Measurements from ENCODE around the gene FOXP2. TPM values are rescaled to one million over a fixed set of nuclear protein-coding genes. Genes with fewer than 3 reads are reported as not detected.

Gene FOXP2
- total RNA-seq, 1 experiment from 2014 or later: not detected

GRCh38 chr7:114659409-114660125 is 245.0 kb downstream of the FOXP2 start:
- TF ChIP-seq EZH2phosphoT487 (IDR thresholded peaks at IDR 0.05; ENCODE audit: borderline replicate concordance, low read length): no peak
- no peak for TF ChIP-seq EZH2 (IDR thresholded peaks at IDR 0.05; ENCODE audit: low read length, unreplicated experiment)
- no peak for TF ChIP-seq CTCF (conservative IDR thresholded peaks at IDR 0.05; ENCODE audit: low read depth, low read length)
- Histone ChIP-seq H3K27ac (ENCODE audit: low read length) (no peak overlapping the region), H3K9me3 (ENCODE audit: low read length) (no peaks in the 10 kb centered on the region), H3K4me1 (ENCODE audit: insufficient read depth, low read length) (no peaks in the 10 kb centered on the region), H3K4me3 (ENCODE audit: low read length) (no peak overlapping the region), H2AFZ (ENCODE audit: low read length) (no peak overlapping the region), H3K9ac (ENCODE audit: low read length) (no peak overlapping the region), H3K27me3 (ENCODE audit: low read length) (peaks cover 85% of the 10 kb centered on the region), H3K4me2 (ENCODE audit: low read length) (no peak overlapping the region), H3K79me2 (ENCODE audit: low read length) (no peaks in the 10 kb centered on the region), H4K20me1 (ENCODE audit: low read length) (no peaks in the 10 kb centered on the region), H3F3A (ENCODE audit: low read length, unreplicated experiment) (no peaks in the 10 kb centered on the region), H3K36me3 (ENCODE audit: low read depth, low read length) (no peaks in the 10 kb centered on the region), H3K9me2 (replicated peaks; ENCODE audit: low read length) (no peaks in the 10 kb centered on the region)
- POLR2A ChIA-PET (ENCODE audit: unreplicated experiment): no interaction called here
- DNase-seq (no peak), ATAC-seq (no peak)
- CTCF ChIA-PET: no interaction called here
- no TSS peak for BruUV-seq (replicated peaks)
- intact Hi-C loops (cut with micrococcal nuclease): loop anchor here (5.0 to 10.0 kb wide), 3 partner anchors 232 to 577 kb away; no protein-coding TSS in a partner anchor

GRCh38 chr7:114660126-114660486 is 245.5 kb downstream of the FOXP2 start:
- no peaks in the 10 kb centered on the region for H3K4me1 ChIP-seq (ENCODE audit: insufficient read depth, low read length)
- no peaks in the 10 kb centered on the region for H3K9me3 ChIP-seq (ENCODE audit: low read length)
- H3K4me2 ChIP-seq (ENCODE audit: low read length): no peak overlapping the region
- H3K36me3 ChIP-seq (ENCODE audit: low read depth, low read length): no peaks in the 10 kb centered on the region
- H2AFZ ChIP-seq (ENCODE audit: low read length): no peak overlapping the region
- H4K20me1 ChIP-seq (ENCODE audit: low read length): no peaks in the 10 kb centered on the region
- H3K27ac ChIP-seq (ENCODE audit: low read length): no peak overlapping the region
- H3K9ac ChIP-seq (ENCODE audit: low read length): no peak overlapping the region
- TF ChIP-seq CTCF (conservative IDR thresholded peaks at IDR 0.05; ENCODE audit: low read depth, low read length) (no peak), EZH2 (IDR thresholded peaks at IDR 0.05; ENCODE audit: low read length, unreplicated experiment) (no peak), EZH2phosphoT487 (IDR thresholded peaks at IDR 0.05; ENCODE audit: borderline replicate concordance, low read length) (no peak)
- ChIA-PET POLR2A (ENCODE audit: unreplicated experiment) (no interaction called here), CTCF (no interaction called here)
- no peak overlapping the region for H3K4me3 ChIP-seq (ENCODE audit: low read length)
- intact Hi-C loops (cut with micrococcal nuclease): loop anchor here (5.0 kb wide), 2 partner anchors 233 to 578 kb away; no protein-coding TSS in a partner anchor
- no peaks in the 10 kb centered on the region for H3F3A ChIP-seq (ENCODE audit: low read length, unreplicated experiment)
- no peaks in the 10 kb centered on the region for H3K9me2 ChIP-seq (replicated peaks; ENCODE audit: low read length)
- ATAC-seq: no peak
- no TSS peak for BruUV-seq (replicated peaks)
- DNase-seq: no peak
- H3K79me2 ChIP-seq (ENCODE audit: low read length): no peaks in the 10 kb centered on the region
- H3K27me3 ChIP-seq (ENCODE audit: low read length): peaks cover 87% of the 10 kb centered on the region

- Histone ChIP-seq H3K27ac (ENCODE audit: low read length) (no peak overlapping the region), H4K20me1 (ENCODE audit: low read length) (no peaks in the 10 kb centered on the region), H3K36me3 (ENCODE audit: low read depth, low read length) (no peaks in the 10 kb centered on the region), H3K79me2 (ENCODE audit: low read length) (no peaks in the 10 kb centered on the region), H3K9me2 (replicated peaks; ENCODE audit: low read length) (no peaks in the 10 kb centered on the region), H3K27me3 (ENCODE audit: low read length) (peaks cover 83% of the 10 kb centered on the region), H2AFZ (ENCODE audit: low read length) (no peak overlapping the region), H3K4me2 (ENCODE audit: low read length) (no peak overlapping the region), H3K9me3 (ENCODE audit: low read length) (no peaks in the 10 kb centered on the region), H3K9ac (ENCODE audit: low read length) (no peak overlapping the region), H3K4me1 (ENCODE audit: insufficient read depth, low read length) (no peaks in the 10 kb centered on the region), H3F3A (ENCODE audit: low read length, unreplicated experiment) (no peaks in the 10 kb centered on the region), H3K4me3 (ENCODE audit: low read length) (no peak overlapping the region)
- TF ChIP-seq EZH2 (IDR thresholded peaks at IDR 0.05; ENCODE audit: low read length, unreplicated experiment): no peak
- no peak for TF ChIP-seq CTCF (conservative IDR thresholded peaks at IDR 0.05; ENCODE audit: low read depth, low read length)
- no peak for TF ChIP-seq EZH2phosphoT487 (IDR thresholded peaks at IDR 0.05; ENCODE audit: borderline replicate concordance, low read length)
- DNase-seq (no peak), ATAC-seq (no peak)
- no TSS peak for BruUV-seq (replicated peaks)
- CTCF ChIA-PET: interaction anchor here (0.6 kb wide), 1 partner anchor 234 kb away, joined by 3 read pairs; no protein-coding TSS in a partner anchor
- intact Hi-C loops (cut with micrococcal nuclease): loop anchor here (5.0 kb wide), 2 partner anchors 233 to 578 kb away; no protein-coding TSS in a partner anchor
- POLR2A ChIA-PET (ENCODE audit: unreplicated experiment): interaction anchor here (0.6 kb wide), 1 partner anchor 53 kb away, joined by 7 read pairs; no protein-coding TSS in a partner anchor
Measured at GRCh38 chr7:114660753-114661152, 246.1 kb downstream of the FOXP2 start.
